Fibroblast of skin of right quadriceps (primary cell): Measurements from ENCODE around the gene FLT1.

Experiments used
- DNase-seq: peaks from one replicate; pipeline ENCODE4 v3.0.0-alpha.2; 2013

FLT1 gene

GRCh38 chr13:28457521-28457920 is 37.4 kb downstream of the FLT1 start:
- DNase-seq = no peak

GRCh38 chr13:28455580-28456194 is 39.2 kb downstream of the FLT1 start:
- no peak for DNase-seq

GRCh38 chr13:28452755-28453154 is 42.2 kb downstream of the FLT1 start:
- DNase-seq = no peak

DNA sequence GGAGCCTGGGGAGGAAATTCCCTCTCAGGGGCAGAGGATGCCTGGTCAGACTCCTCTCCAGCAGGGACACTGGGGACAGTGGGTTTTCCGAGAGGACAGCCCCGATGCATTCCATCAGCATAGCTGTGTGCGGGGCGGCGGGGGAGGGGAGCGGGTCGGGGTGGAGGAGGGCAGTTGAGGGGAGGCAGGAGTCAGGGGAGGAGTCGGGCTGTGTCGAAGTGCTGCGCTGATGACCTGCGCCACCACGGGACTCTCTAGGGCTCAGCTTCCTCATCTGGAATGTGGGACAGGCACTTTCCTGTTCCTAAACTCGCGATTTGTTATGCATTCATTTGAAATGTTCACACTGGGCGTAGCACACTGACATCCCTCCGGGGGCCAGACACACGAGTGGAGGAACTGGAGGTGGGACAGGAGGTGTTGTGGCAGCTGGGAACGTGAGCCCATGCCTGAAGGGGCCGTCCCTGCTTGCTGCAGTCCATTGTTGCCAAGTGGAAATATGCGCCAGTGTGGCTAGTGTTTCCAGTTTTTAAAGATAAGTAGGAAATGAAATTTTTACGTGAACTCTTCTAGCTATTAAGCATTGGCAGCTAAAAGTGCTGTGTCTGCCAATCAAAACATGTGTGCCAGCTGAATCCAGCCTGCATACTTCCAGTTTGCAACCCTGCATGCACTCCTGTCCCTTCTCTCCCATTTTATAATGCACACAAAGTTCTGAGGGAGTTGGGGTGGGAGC is 43.3 kb downstream of the FLT1 start:
- DNase-seq = no peak

DNA sequence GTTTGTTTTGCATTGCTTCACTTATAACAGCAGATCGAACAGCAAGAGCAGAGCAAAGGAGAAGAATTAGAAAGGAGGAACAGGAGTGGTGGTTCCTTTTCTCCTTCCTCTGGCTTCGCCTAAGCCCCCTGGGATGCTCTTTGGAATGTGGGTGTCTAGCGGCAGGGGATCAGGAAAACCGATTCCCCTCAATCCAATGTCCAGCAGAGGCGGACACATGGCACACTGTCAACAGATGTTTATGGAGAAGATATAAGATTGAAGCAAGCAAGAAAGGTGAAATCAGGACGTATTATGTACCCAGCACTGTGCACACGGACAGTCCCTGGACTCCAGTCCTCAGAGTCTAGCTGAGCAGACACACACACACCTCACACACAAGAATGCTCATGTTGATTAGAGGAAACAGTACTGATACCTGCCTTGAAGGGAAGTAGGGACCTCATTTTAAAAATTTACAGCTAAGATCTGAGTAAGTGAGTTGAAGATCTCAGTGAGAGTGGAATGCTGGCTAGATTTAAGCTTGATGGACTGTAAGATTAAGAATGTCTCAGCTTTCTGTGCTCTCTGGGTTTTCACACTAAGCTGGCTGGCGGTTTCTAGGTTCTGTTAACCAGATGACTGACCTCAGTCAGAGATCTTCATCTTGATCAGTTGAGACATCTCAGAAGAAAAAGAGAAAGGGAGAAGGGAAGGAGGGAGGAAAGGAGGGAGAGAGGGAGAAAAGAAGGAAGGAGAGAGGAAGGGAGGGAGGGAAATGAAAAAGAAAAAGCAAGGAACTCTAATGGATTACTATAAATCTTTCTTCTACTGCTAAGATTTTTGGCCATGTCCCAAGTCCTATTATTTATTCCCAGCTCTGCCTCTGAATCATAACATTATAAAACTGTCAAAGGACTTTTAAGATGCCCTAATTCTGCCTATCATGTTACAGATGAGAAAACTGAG is 44.8 kb downstream of the FLT1 start:
- DNase-seq = peak; percentile 69

DNA sequence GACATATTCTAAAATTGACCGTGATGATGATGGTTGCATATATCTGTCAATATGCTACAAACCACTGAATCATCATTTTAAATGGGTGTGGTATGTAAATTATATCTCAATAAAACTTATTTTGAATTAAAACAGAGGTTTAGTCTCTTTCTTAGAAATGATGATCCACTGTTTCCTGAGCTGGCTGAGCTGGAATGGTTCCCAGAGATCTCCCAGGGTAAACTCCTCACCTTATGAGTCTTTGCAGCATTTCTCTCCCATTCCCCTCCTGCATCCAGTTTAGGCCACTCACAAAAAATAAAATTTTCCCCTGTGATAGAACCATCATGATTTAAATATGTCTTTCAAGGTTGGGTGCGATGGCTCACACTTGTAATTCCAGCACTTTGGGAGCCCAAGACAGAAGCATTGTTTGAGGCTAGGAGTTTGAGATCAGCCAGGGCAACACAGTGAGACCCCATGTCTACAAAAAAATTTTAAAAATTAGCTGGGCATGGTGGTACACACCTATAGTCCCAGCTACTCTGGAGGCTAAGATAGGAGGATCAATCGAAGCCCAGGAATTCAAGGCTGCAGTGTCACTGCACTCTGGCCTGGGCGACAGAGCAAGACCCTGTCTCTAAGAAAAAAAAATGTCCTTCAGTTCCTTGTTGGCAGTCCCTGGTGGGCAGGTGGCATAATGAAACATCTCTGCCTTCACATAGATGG is 46.1 kb downstream of the FLT1 start:
- DNase-seq = no peak

GRCh38 chr13:28447989-28448388 is 46.9 kb downstream of the FLT1 start:
- no peak for DNase-seq

- DNase-seq = no peak
Observed at GRCh38 chr13:28447206-28447605, 47.7 kb downstream of the FLT1 start.

DNA sequence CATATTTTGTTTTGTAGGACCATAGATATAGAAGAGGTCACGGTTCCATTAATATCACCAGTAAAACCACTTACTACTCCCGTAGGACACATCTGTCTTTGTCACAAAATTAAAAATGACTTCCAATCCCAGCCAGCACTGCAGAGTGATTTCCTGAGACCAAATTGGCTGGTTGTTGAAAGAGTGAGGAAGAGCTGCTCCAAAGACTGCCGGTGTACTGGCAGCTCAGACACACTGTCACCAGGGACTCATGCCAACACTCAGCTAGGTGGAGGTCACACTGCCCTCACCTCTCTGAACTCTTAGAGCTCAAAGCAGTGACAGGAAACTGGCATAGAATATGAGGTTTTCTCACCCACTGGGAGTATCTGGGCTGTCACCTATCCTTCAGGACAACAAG is 52.1 kb downstream of the FLT1 start:
- no peak for DNase-seq

GRCh38 chr13:28441529-28441928 is 53.4 kb downstream of the FLT1 start:
- DNase-seq = no peak

- no peak for DNase-seq
Observed at GRCh38 chr13:28440774-28441504, 54.0 kb downstream of the FLT1 start.

GRCh38 chr13:28438598-28439334 is 56.2 kb downstream of the FLT1 start:
- no peak for DNase-seq

DNA sequence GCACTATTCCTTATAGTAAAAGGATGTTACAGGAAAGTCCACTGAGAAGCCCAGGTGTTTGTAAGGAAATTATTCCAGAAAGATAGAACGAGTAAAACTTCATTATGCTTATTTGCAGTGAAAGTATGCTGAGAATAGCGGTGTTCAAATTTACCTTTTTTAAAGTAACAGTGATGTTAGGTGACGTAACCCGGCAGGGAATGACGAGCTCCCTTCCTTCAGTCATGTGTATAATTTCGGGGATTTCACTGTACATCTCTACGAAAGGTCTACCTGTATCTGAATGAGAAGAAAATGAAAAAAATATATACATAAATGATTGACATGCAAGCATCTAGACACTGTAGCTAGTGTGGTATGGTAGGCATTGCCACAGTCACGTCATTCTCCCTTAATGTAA is 56.9 kb downstream of the FLT1 start:
- DNase-seq = no peak

- DNase-seq = no peak
Observed at GRCh38 chr13:28435917-28436316, 59.0 kb downstream of the FLT1 start.

GRCh38 chr13:28434926-28435325 is 60.0 kb downstream of the FLT1 start:
- DNase-seq = no peak

- DNase-seq = no peak
Observed at GRCh38 chr13:28432816-28433560, 61.9 kb downstream of the FLT1 start.

GRCh38 chr13:28429685-28430290 is 65.1 kb downstream of the FLT1 start:
- peak; percentile 21 for DNase-seq

- no peak for DNase-seq
Observed at GRCh38 chr13:28429096-28429495, 65.8 kb downstream of the FLT1 start.

DNA sequence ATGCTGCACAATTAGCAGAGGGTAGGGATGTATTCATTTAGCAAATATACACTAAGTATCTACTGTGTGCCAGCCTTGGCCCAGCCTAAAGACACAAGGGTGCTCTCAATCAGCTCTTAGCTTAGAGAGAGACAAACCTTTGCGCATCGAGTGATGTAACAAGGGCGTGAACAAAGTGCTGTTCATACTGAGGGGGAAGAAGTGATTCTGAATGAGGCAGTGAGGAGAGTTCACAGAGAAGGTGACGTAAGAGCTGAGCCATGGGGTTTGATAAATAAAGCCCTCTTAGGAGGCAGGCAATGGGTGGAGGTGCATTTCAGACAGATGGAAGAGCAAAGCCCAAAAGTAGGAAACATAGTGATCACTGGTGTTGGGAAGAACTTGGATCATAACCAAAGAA is 68.5 kb downstream of the FLT1 start:
- no peak for DNase-seq

DNA sequence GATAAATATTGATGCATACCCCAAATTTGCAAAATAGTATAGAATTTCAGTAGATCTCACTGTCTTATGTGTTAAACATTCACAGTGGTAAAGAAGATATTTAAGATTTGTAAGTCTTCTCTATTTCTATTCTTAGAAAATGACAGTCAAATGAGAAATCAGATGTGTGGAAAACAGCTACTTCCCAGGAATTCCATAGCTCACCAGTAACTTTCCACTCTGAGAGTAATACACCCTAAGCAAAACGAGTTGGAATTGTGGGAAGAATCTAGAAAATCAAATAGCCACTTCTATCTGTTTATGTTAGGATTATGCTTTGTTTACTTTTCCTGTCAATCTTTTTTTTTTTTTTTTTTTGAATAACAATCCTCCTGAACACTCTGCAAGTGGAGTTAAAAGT is 69.1 kb downstream of the FLT1 start:
- DNase-seq = no peak
